OCI-LY3 (cell line): ENCODE results near the gene MBNL1.

Experiments
- CTCF ChIP-seq: fragments of 200-600, 300-600 bp; sonication (generic); IDR thresholded peaks from 2 replicates; pipeline ENCODE4 v1.5.1; 2014; ENCODE audit warnings: antibody characterized with exemption, low read length, low read depth
- EZH2phosphoT487 ChIP-seq: fragments of 200-600 bp; shearing (Covaris generic); IDR thresholded peaks from 2 replicates; pipeline ENCODE4 v1.6.1; 2018; ENCODE audit warnings: antibody characterized with exemption, mixed run types, low read depth

DNA sequence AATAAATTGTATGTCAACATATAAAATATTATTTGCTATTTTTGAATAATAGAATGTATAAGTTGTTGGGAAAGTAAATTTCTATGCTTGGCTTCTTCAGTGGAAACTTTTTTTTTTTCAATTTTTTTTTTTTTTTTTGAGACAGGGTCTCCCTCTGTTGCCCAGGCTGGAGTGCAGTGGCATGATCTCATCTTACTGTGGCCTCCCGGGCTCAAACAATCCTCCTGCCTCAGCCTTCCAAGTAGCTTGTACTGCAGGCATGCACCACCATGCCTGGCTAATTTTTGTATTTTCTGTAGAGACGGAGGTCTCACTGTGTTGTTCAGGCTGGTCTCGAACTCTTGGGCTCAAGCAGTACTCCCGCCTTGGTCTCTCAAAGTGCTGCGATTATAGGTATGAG, 16.8 kb downstream of the MBNL1 start:
- no peak for TF ChIP-seq CTCF
- no peak for TF ChIP-seq EZH2phosphoT487
